HCT116 (cell line): ENCODE results near the gene USP53. TPM values are rescaled to one million over a fixed set of nuclear protein-coding genes. Genes with fewer than 3 reads are reported as not detected.

Experiments
- ATAC-seq: fragments of 200-7000 bp; cut with Tn5 transposase; 2 replicates; pipeline ENCODE4 v1.9.1; 2020; ENCODE audit warnings: mild to moderate bottlenecking, moderate library complexity
- BruUV-seq: library from RNA; stranded (reverse); fragments of 400-500 nt; replicated peaks from 2 replicates; lab custom pipeline; 2021; lab: Mats Ljungman, UMichigan
- CTCF ChIA-PET: fragments of 300-600 bp; sonication (Branson Sonifier 250); formaldehyde crosslinking; loops from one replicate; lab custom pipeline; 2021; ENCODE audit warnings: antibody characterized with exemption; lab: Charles Lee
- POLR2A ChIA-PET: fragments of 300-600, 350-600 bp; sonication (Branson Sonifier 250); formaldehyde crosslinking; loops from one replicate; lab custom pipeline; 2021; ENCODE audit warnings: antibody characterized with exemption; lab: Charles Lee
- RAD21 ChIA-PET, 2 experiments: fragments of 300-600 bp; sonication (Branson Sonifier 250); formaldehyde crosslinking; loops; one replicate each; lab custom pipeline; 2023; ENCODE audit warnings: low total read pairs in 2 of 2; ENCODE audit not compliant: uncharacterized antibody in 2 of 2, unreplicated experiment in 2 of 2, low non-redundant PET in 1 of 2; lab: Charles Lee
- DNase-seq: peaks from one replicate; pipeline ENCODE4 v3.0.0-alpha.2; 2010; ENCODE audit warnings: low read depth, low spot score
- H2AFZ ChIP-seq: fragments of 200-600 bp; shearing (Covaris generic), sonication (generic); 2 replicates; pipeline ENCODE4 v1.6.1; 2017; ENCODE audit warnings: low read depth, mixed run types, mixed read lengths, antibody characterized with exemption, low read length; ENCODE audit not compliant: poor library complexity, severe bottlenecking
- H3K27ac ChIP-seq: 2 replicates; pipeline ENCODE4 v1.5.1; 2012; ENCODE audit warnings: low read depth, low read length
- H3K27me3 ChIP-seq: fragments of 200-600 bp; sonication (generic); 2 replicates; pipeline ENCODE4 v1.6.1; 2016; ENCODE audit warnings: mixed run types, low read length, mixed read lengths; ENCODE audit not compliant: insufficient read depth
- H3K36me3 ChIP-seq, 2 experiments: fragments of 200-500 bp in 1 of 2; fragments of 200-600 bp in 1 of 2; sonication (Bioruptor generic) in 1 of 2; sonication (generic) in 1 of 2; 2 replicates each; pipeline versions ENCODE4 v1.5.1 to v1.6.1; 2014 to 2016; ENCODE audit warnings: low read length in 2 of 2, inconsistent platforms in 1 of 2, mixed read lengths in 1 of 2, mixed run types in 1 of 2; ENCODE audit not compliant: insufficient read depth in 2 of 2, control insufficient read depth in 1 of 2
- H3K4me1 ChIP-seq, 2 experiments: fragments of 200-600 bp in 1 of 2; sonication (generic) in 1 of 2; 2 replicates each; pipeline versions ENCODE4 v1.5.1 to v1.6.1; 2012 to 2017; ENCODE audit warnings: low read length in 2 of 2, inconsistent platforms in 1 of 2, mild to moderate bottlenecking in 1 of 2, mixed read lengths in 1 of 2, mixed run types in 1 of 2, moderate library complexity in 1 of 2; ENCODE audit not compliant: insufficient read depth in 2 of 2, control insufficient read depth in 1 of 2
- H3K4me2 ChIP-seq: fragments of 200-600 bp; sonication (generic); 2 replicates; pipeline ENCODE4 v1.6.1; 2017; ENCODE audit warnings: mixed run types, low read length, mixed read lengths
- H3K4me3 ChIP-seq, 2 experiments: fragments of 200-600 bp in 1 of 2; sonication (generic) in 1 of 2; replicated peaks in 1 of 2; 2 replicates each; pipeline ENCODE4 v1.5.1; 2011 to 2016; ENCODE audit warnings: low read length in 2 of 2, control low read depth in 1 of 2, low read depth in 1 of 2, mild to moderate bottlenecking in 1 of 2, mixed read lengths in 1 of 2, mixed run types in 1 of 2
- H3K79me2 ChIP-seq: fragments of 200-600 bp; sonication (generic); 2 replicates; pipeline ENCODE4 v1.6.1; 2017; ENCODE audit warnings: mild to moderate bottlenecking, mixed run types, low read length, moderate library complexity, mixed read lengths; ENCODE audit not compliant: insufficient read depth
- H3K9ac ChIP-seq: fragments of 200-600 bp; sonication (generic); 2 replicates; pipeline ENCODE4 v1.6.1; 2016; ENCODE audit warnings: low read length, mixed read lengths
- H3K9me2 ChIP-seq: fragments of 200-600 bp; sonication (generic), shearing (Covaris generic); 2 replicates; pipeline ENCODE4 v1.6.1; 2017; ENCODE audit warnings: mixed run types, mild to moderate bottlenecking, moderate library complexity; ENCODE audit not compliant: insufficient read depth
- H3K9me3 ChIP-seq, 2 experiments: fragments of 200-500 bp in 1 of 2; fragments of 200-600 bp in 1 of 2; sonication (Bioruptor generic) in 1 of 2; sonication (generic) in 1 of 2; 2 replicates each; pipeline ENCODE4 v1.6.1; 2014 to 2017; ENCODE audit warnings: low read length in 2 of 2, mixed read lengths in 2 of 2, inconsistent platforms in 1 of 2, low read depth in 1 of 2, mild to moderate bottlenecking in 1 of 2, mixed run types in 1 of 2, moderate library complexity in 1 of 2; ENCODE audit not compliant: control insufficient read depth in 1 of 2, insufficient read depth in 1 of 2
- H4K20me1 ChIP-seq: fragments of 200-600 bp; sonication (generic), shearing (Covaris generic); 2 replicates; pipeline ENCODE4 v1.6.1; 2017; ENCODE audit warnings: mixed run types, mild to moderate bottlenecking, moderate library complexity; ENCODE audit not compliant: insufficient read depth
- ATF3 ChIP-seq: IDR thresholded peaks from 2 replicates; pipeline ENCODE4 v1.6.1; 2012
- CEBPB ChIP-seq: IDR thresholded peaks from 2 replicates; pipeline ENCODE4 v1.6.1; 2012; ENCODE audit warnings: low read depth
- EGR1 ChIP-seq: IDR thresholded peaks from 2 replicates; pipeline ENCODE4 v1.6.1; 2012; ENCODE audit warnings: low read depth
- ELF1 ChIP-seq: IDR thresholded peaks from 2 replicates; pipeline ENCODE4 v1.6.1; 2012; ENCODE audit warnings: low read depth, borderline replicate concordance
- EZH2 ChIP-seq: fragments of 200-600 bp; sonication (generic); IDR thresholded peaks from 2 replicates; pipeline ENCODE4 v1.6.1; 2017; ENCODE audit warnings: antibody characterized with exemption, mixed run types
- JUND ChIP-seq: IDR thresholded peaks from 2 replicates; pipeline ENCODE4 v1.6.1; 2012
- REST ChIP-seq: IDR thresholded peaks from 2 replicates; pipeline ENCODE4 v1.6.1; 2012; ENCODE audit warnings: low read depth
- SIN3A ChIP-seq: IDR thresholded peaks from 2 replicates; pipeline ENCODE4 v1.6.1; 2012; ENCODE audit warnings: low read depth
- SRF ChIP-seq: IDR thresholded peaks from 2 replicates; pipeline ENCODE4 v1.6.1; 2012; ENCODE audit warnings: low read depth
- TCF7L2 ChIP-seq: IDR thresholded peaks from 2 replicates; pipeline ENCODE4 v1.7.0; 2011; ENCODE audit warnings: borderline replicate concordance, inconsistent platforms; ENCODE audit not compliant: insufficient read depth, insufficient read length; ENCODE audit errors: extremely low read depth
- YY1 ChIP-seq: IDR thresholded peaks from 2 replicates; pipeline ENCODE4 v1.6.1; 2011; ENCODE audit warnings: low read length, low read depth, moderate library complexity, mild to moderate bottlenecking; ENCODE audit not compliant: insufficient replicate concordance; ENCODE audit errors: extremely low read depth
- ZFX ChIP-seq: fragments of 450-650 bp; IDR thresholded peaks from 2 replicates; pipeline ENCODE4 v1.6.1; 2017
- intact Hi-C: fragments of 100-400 bp; cut with micrococcal nuclease; formaldehyde crosslinking; loops from 2 replicates; pipeline ENCODE4 v1.10.0; 2022
- total RNA-seq: library from RNA; stranded (reverse); gene quantifications from one replicate; pipeline ENCODE4 v1.2.1, GENCODE V29; 2021; ENCODE audit not compliant: unreplicated experiment
- TF ChIP-seq, protein P1 (sequence below): IDR thresholded peaks from 2 replicates; pipeline ENCODE4 v1.6.1; 2011; ENCODE audit warnings: mild to moderate bottlenecking, low read length, moderate library complexity; ENCODE audit not compliant: insufficient replicate concordance; ENCODE audit errors: extremely low read depth
- TF ChIP-seq, protein P2 (sequence below): IDR thresholded peaks from 2 replicates; pipeline ENCODE4 v1.6.1; 2012

USP53 gene
- total RNA-seq, 1 experiment from 2014 or later = 22.0 TPM

DNA sequence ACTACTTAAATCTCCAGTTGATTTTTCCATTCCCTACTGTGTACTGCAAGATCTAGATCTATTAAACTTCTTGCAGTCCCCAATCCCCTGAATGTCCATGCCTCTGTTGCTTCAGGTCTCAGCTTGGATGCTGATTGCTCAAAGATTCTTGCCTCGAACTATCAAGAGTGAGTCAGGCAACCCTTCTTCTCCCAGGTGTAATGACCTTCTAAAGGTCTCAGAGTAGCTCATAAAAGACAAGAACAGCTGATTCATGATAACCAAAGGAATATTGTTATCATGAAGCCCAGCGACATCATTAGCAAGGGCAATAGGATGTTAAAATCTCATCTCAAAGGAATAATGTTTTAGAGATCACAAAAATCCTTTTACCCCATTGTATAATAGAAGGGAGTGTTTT is 116.2 kb downstream of the USP53 start:
- no peak for DNase-seq
- H3K9me2 ChIP-seq = no peaks in the 10 kb centered on the region
- no peak overlapping the region for H3K4me3 ChIP-seq
- no TSS peak for BruUV-seq
- ChIA-PET POLR2A (no interaction called here), RAD21 (no interaction called here), CTCF (no interaction called here)
- H3K9ac ChIP-seq = no peak overlapping the region
- H3K79me2 ChIP-seq = no peaks in the 10 kb centered on the region
- H3K27me3 ChIP-seq = no peaks in the 10 kb centered on the region
- no peak overlapping the region for H3K27ac ChIP-seq
- no peak for ATAC-seq
- H3K4me1 ChIP-seq = no peaks in the 10 kb centered on the region
- H3K9me3 ChIP-seq = no peaks in the 10 kb centered on the region
- no peak for TF ChIP-seq JUND
- TF ChIP-seq EGR1 = no peak
- TF ChIP-seq, protein P1, sequence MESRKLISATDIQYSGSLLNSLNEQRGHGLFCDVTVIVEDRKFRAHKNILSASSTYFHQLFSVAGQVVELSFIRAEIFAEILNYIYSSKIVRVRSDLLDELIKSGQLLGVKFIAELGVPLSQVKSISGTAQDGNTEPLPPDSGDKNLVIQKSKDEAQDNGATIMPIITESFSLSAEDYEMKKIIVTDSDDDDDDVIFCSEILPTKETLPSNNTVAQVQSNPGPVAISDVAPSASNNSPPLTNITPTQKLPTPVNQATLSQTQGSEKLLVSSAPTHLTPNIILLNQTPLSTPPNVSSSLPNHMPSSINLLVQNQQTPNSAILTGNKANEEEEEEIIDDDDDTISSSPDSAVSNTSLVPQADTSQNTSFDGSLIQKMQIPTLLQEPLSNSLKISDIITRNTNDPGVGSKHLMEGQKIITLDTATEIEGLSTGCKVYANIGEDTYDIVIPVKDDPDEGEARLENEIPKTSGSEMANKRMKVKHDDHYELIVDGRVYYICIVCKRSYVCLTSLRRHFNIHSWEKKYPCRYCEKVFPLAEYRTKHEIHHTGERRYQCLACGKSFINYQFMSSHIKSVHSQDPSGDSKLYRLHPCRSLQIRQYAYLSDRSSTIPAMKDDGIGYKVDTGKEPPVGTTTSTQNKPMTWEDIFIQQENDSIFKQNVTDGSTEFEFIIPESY = no peak
- TF ChIP-seq SRF = no peak
- TF ChIP-seq ZFX = no peak
- TF ChIP-seq EZH2 = no peak
- no peak for TF ChIP-seq ATF3
- no peak for TF ChIP-seq YY1
- no peak for TF ChIP-seq SIN3A
- TF ChIP-seq REST = no peak
- TF ChIP-seq, protein P2, sequence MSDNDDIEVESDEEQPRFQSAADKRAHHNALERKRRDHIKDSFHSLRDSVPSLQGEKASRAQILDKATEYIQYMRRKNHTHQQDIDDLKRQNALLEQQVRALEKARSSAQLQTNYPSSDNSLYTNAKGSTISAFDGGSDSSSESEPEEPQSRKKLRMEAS = no peak
- no peak for TF ChIP-seq ELF1
- no peak for TF ChIP-seq TCF7L2
- TF ChIP-seq CEBPB = no peak
- H3K4me2 ChIP-seq = no peak overlapping the region
- no peaks in the 10 kb centered on the region for H3K36me3 ChIP-seq
- no peaks in the 10 kb centered on the region for H4K20me1 ChIP-seq
- no peak overlapping the region for H2AFZ ChIP-seq
- intact Hi-C loops = no loop called here
